Measurements from ENCODE around the gene UGT3A2.

DNA sequence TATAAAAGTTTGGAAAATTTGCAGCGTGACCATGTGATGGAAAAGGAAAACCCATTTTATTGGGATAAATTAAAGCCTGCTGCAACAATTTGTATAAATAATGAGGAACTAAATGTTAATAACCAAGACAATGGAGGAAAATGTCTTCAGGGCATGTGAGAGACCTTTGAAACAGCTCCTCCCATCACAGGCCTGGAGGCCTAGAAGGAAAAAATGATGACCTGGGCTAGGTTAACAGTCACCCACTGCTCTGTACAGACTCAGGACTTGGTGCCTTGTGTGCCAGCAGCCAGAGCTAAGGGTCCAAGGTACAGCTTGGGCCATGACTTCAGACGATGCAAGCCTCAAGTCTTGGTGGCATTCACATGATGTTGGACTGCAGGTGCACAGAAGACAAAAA lies 53.5 kb downstream of the UGT3A2 start:
- TF ChIP-seq POLR2A (IDR thresholded peaks at IDR 0.05; ENCODE audit: low read length) (no peak), GATA1 (IDR thresholded peaks at IDR 0.05; ENCODE audit: low read depth, low read length) (no peak)
